IPS-18c (cell line): ENCODE data around the gene MAB21L4.

ENCODE experiments used
- H3K4me3 ChIP-seq: 2 replicates; pipeline ENCODE4 v1.7.0; 2013; ENCODE audit warnings: low read depth, mild to moderate bottlenecking, low read length, moderate library complexity; ENCODE audit not compliant: insufficient read depth
- H3K9me3 ChIP-seq: one replicate; pipeline ENCODE4 v1.6.1; 2013; ENCODE audit warnings: mild to moderate bottlenecking, low read length, moderate library complexity; ENCODE audit not compliant: control insufficient read depth, insufficient read depth

MAB21L4 gene

DNA sequence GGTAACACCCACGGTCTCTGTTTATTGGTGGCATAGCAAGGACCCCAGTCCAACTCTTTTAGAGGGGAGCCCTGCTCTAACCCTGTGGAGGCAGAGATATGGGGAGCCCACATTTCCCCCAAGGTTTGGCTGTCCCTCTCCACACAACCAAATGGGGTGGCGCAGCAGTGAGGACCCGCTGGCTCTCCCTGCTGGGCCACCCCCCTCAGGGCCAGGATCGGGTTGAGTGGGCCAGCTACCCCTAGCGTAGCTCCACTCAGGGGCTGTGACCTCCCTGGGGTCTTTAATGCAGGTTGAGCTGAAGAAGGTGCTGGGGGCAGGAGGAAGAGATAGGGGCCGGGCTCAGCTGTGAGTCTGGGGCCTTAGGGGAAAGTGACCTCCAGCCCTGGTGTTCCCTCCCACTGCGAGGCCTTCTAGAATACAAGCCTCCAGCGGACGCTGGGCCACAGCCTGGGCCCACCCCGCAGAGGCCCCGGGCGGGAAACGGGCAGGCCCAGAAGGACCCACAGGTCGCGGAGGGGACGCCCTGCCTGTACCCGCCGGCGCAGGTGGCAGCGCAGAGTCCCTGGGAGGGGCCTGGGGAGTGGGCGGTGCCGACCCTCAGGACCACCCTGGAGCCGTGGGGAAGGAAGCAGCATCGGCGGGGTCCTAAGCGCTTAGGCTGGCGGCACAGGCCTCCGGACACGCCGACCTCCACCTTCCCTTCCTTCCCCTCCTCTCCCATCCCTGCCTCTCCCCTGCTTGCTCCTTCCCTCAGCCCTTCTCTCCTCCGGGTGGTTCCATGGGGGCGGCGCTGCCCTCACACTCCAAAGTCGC, 19.8 kb upstream of the MAB21L4 start:
- H3K9me3 ChIP-seq: no peaks in the 10 kb centered on the region
- H3K4me3 ChIP-seq: peak overlapping the region; percentile 32

DNA sequence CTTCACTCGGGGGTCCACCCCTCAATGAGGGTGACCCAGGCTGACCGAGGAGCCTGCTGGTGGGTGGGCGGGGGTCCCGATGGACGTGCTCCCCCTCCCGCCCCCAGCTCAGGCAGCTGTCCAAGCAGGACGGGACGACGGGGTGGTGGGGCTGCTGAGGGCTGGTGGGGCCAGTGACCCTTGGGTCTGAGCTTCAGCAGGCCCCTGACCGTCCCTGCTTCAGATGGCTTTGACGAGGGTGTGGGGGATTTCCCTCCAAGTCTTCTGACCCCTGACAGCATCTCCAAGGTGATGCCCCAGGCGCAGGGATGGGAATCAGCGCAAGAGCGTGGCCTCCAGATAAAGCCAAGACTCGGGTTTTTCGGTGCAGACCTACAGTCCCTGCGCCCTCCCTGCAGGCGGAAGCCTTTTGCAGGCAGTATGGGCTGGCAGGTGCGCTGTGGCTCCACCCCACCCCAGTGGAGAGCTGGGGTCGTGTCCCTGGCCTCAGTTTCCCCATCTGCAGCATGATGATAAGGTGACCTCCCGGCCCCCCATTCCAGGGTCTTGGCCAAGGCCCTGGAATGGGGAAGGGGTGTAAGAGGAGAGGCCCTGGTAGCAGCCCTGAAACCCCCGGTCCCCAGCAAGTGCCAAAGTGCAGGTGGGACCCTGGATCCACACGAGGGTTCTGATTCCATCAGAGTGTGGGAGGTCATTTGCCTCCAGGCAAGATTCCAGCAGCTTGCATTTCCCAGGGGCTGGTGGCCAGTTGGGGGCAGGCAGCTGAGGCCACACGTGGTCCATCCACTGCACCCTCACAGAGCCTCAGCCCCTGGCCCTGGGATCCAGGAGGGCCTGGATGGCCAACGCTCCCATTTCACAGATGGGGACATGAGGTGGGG, 18.9 kb upstream of the MAB21L4 start:
- H3K4me3 ChIP-seq: no peak overlapping the region
- H3K9me3 ChIP-seq: no peaks in the 10 kb centered on the region

DNA sequence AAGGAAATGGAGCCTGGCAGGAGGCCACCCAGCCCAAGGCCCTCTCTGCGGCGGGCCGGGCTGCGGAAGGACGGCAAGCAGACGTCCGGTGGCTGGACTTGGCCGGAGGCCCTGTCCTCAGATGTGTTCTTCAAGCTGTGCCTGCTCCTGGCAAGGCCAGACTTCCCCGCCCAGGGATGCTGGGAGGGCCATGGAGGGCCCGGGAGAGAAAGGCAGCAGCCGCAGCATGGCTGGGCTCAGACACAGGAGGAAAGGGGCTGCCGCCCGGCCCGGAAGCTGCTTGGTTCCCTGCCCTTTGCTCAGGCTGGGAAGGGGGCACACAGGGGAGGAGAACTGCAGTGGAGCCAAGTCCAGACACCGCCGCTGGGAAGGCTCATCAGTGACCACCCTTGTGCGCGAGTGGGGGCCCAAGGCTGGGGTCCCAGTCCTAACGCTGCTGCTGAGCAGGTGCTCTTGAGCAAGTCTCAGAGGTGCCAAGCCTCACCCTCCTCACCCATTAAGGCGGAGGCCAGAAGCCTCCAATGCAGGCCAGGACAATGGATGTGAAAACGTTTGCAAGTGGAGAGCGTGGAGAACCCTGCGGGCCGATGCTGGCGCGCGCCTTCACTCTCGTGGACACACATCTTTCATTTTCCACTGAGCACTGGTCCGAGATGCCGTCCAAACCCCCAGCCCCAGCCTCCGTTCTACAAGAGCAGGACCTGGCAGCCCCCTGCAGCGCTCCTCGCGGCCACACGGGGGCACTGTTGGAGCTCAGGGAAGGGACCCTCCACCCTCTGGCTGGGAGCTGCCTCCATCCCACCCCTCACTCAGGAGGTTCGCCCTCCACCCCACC, 18.1 kb upstream of the MAB21L4 start:
- no peaks in the 10 kb centered on the region for H3K9me3 ChIP-seq

DNA sequence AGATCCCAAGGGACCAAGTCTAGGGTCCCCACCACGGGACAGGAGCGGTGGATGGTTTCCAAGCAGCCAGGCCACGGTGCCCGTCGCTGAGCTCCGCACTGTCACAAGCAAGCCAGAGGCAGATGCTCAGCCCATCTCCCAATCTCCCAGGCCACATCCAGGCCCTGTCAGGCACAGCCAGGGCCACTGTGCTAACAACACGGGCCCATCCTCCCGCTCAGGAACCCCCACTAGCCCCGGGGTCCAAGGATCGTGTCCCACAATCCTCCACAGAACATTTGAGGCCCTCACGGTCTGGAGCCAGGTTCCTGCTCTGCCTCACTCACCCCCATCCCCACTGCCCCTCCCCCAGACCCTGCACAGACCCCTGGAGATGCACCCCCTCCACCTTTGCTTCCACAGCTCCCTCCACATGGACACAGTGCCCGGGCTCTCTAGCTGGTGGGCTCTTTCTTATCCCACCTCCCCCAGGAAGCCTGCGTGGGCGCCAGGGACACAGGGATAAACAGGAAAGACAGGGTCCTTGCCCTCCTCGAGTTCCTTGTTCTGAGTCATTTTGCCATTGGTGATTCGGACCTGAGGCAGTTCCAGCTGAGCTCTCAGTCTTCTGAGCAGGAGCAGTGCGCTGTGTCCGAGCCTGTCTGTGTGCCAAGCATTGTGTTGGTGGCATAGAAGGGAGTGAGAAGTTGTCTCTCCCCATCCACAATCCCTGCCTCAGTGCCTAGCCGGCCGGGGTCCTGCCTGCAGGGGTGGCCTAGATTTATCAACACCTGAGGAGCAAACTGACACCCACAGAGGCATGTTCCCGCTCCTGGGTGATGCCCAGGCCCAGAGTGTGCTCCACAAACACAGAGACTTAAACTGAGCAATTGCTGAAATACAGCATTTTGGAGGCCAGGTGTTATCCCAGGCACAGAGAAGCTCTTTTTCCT, 17.2 kb upstream of the MAB21L4 start:
- Histone ChIP-seq H3K9me3 (no peaks in the 10 kb centered on the region), H3K4me3 (no peak overlapping the region)

More for the DNA sequence above, 18.1 kb upstream of the MAB21L4 start:
- H3K4me3 ChIP-seq: no peak overlapping the region

DNA sequence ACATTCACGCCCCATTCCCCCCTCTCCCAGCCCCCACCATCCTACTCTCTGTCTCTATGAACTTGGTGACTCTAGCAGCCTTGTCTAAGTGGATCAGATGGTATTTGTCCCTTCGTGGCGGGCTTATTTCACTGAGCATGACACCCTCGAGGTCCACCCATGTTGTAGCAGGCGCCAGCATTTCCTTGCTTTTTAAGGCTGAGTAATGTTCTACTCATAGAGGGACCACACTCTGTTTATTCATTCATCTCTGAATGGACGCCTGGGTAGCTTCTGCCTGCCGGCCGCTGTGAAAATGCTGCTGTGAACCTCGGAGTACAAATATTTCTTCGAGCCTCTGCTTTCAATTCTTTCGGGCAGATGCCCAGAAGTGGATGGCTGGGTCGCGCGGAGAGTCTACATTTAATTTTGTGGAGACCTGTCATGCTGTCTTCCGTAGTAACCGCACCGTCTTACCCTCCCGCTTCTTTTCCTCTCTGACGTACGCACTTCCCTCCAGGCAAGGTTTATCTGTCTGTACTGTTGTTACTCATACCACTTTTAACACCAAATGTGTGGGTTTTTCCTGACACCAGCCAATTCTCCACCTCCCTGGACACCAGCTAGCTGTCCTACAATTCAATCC, 15.8 kb upstream of the MAB21L4 start:
- Histone ChIP-seq H3K9me3 (no peaks in the 10 kb centered on the region), H3K4me3 (no peak overlapping the region)

DNA sequence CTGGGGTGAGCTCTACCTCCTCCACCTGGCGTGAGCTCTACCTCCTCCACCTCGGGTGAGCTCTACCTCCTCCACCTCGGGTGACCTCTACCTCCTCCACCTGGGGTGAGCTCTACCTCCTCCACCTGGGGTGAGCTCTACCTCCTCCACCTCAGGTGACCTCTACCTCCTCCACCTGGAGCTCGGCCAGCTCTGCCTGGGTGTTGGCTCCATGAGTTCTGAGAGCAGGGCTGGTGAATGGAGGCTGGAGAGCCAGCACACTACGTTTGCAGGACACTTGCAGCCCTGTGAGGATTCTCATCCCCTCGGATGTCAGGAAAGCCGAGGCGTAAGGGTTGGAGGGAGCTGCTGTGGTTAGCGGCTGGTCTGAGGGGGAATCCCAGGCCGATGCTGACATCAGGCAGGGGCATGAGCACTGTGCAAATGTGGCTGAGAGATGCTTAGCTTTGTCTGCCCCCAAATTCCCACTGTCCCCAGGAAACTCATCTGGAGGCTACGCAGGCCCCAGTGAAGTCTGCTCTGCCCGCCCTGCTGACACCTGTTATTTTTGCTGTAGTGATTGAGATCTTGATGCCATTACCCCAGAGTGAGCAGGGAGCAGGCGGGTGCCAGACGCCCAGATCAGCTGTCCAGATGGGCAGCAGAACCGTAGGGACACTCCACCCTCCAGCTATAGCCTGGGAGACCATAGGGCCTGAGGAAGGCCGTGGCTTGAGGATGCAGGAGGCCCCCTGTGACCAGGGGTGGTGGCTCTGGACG, 13.4 kb upstream of the MAB21L4 start:
- Histone ChIP-seq H3K4me3 (no peak overlapping the region), H3K9me3 (no peaks in the 10 kb centered on the region)

DNA sequence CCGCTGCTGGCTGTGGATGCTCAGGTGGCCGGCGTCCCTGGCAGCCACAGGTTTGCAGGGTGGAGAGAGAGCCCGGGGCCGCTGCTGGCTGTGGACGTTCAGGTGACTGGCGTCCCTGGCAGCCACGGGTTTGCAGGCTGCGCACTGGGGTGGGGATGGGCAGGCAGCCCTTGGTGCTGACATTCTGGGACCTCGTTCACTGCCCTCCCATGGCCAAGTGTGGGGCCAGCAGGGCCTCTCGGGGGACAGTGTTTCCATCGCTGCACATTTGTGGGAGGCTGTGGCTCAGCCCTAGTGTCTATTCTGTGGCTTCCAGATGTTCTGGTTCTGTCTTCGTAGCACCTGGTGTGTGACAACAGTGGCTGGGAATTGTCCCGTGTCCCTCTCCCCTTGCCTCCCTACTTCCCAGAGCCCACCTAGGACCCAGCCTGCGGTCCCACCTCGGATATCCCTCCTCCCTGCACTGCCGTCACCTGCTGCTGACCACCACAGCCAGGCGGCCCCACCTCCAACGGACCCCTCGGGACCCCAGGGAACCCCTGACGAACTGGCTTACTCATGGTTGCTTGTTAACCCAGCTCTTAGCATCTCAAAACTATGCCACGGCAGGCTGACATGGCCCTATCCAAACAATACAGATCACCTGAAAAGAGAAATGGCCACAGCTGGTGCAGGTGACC, 11.1 kb upstream of the MAB21L4 start:
- Histone ChIP-seq H3K4me3 (no peak overlapping the region), H3K9me3 (no peaks in the 10 kb centered on the region)

DNA sequence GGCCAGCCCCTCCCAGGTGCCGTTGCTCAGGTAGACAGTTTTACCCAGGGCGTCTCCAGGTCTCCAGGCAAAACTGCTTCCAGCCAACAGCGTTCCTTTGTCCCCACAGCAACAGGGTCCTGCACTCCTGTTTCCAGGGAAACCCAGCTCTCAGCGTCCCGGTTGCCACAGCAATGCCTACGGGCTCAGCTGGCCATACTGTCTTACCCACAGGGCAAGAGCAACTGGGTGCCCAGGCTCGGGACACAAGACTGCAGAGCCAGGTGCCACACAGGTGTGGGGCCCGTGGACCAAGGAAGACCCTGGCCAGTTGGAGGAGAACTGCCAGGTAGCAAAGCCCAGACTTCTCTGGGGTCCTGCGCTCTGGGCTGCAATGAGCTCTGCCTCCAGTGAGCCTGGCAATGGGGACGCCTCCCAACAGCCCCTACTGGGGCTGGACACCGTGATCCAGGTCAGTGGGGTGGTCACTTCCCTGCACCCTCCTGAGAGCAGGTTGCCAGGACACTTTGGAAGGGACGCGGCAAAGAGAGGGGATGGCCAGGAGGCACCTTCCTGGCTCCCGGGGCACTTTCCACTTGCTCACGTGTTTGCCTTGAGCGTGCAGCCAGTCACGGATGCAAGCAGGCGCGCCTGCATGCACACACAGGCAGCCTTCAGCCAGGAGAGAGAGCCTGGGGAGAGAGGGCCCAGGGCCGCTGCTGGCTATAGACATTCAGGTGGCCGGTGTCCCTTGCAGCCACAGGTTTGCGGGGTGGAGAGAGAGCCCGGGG, 10.4 kb upstream of the MAB21L4 start, which contains the start of gene CROCC2:
Gene CROCC2, plus strand, starts transcription at position 196 of the 770 bp plus-strand sequence. Its CDS starts 178 bp downstream, at position 374.
- Histone ChIP-seq H3K9me3 (no peaks in the 10 kb centered on the region), H3K4me3 (no peak within 1 kb of the TSS)

DNA sequence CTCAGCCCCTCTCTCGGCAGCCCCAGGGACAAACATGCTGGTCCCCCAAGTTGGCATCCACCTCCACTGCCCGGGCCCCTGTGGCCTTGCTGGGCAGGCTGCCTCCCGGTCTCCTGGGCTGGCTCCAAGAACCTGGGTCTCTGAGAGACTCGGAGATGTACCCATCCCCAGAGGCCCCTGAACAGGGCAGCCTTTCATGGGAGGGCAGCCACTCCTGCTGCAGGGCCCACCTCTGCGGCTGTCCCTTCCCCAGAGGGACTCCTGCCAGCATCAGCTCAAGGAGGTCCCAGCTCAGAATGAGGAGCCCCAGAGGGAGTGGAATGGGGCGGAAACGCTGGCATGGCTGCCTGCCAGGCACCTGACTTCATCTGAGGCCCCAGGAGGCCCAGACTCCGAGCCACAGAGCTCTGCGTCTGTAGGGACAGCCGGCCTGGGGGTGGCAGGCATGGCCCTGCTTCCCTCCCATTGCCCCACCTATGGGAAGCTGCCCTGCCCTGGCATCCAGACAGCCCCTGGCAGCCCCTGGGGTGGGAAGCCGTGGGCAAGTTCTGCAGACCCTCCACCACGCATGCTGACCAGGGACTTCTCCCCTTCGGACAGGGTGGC, 9.3 kb upstream of the MAB21L4 start:
- H3K9me3 ChIP-seq: no peaks in the 10 kb centered on the region
- no peak overlapping the region for H3K4me3 ChIP-seq

DNA sequence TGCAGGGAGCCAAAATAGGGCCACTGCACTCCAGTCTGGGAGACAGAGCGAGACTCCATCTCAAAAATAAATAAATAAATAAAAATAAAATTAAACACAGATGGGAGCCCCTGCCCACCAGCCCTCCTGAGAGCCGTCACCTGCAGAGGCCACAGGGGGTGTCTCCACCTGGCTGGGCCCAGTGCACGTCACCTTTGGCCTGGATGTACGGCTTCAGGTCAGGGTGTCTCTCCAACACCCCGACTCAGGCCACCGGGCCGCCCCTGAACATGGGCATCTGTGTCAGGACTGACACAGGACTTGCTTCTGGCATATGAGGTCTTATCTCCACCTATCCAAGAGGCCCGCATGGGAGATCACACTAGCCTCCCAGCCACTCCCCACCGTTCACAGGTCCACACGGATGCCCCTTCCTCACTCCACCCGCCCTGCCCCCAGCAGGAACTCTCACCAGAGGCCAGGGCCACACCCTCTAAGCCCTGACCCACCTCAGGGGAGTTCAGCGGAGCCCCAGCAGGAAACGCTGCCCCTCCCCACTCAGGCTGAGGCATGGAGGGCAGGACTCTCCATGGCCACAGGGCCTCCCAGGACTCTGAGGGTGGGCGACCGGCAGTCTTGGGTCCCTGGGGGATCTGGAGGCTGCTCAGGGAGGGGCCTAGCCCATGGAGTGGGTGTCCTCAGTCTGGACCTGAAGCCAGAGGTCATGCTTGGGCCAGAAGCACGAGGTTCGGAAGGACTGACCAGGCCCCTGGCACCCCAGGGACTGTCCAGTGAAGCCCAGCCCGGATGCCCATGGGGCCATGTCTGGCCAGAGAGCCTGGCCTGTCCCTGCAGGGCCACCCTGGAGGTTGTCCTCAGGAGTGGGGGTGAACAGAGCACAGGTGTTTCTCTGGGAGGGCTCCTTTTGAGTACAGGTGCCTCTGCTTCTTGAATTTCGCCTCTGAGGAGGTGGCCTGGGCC, 8.5 kb upstream of the MAB21L4 start:
- no peaks in the 10 kb centered on the region for H3K9me3 ChIP-seq
- H3K4me3 ChIP-seq: no peak overlapping the region

DNA sequence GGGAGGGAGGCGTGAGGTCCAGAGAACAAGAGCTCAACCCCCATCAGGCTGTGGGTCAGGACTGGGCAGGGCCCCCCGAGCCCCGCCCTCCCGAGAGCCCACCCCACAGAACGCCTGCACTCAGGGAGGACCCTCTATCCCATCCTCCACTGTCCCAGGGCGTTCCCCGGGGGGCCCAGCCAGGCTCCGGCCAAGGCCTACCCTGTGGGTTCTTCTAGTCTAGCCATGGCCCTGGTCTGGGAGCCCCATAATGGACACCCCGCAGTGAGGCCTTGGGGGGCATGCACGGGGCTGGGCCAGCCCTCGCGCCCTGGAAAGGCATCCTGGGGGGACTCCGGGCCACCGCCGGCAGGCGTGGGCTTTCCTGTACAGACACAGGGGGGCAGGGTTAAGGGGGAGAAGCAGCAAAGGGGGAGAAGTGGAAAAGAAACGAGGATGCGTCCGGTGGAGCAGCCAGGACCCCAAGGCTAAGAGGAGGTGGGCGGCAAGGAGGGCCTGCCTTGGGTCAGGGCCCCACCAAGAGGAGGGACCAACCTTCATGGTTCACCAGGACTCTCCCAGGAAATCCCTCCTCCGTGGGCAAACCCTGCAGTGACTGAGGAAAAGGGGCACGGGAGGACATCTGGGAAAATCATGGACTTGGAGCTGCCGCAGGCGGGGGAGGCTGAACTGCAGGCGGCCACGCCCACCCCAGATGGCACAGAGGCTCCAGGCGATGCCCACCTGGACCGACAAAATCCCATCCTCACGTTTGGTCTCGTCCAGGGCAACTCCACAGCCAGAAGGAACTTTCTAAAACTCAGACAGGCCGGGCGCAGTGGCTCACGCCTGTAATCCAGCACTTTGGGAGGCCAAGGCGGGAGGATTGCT, 7.5 kb upstream of the MAB21L4 start:
- Histone ChIP-seq H3K4me3 (no peak overlapping the region), H3K9me3 (no peaks in the 10 kb centered on the region)

DNA sequence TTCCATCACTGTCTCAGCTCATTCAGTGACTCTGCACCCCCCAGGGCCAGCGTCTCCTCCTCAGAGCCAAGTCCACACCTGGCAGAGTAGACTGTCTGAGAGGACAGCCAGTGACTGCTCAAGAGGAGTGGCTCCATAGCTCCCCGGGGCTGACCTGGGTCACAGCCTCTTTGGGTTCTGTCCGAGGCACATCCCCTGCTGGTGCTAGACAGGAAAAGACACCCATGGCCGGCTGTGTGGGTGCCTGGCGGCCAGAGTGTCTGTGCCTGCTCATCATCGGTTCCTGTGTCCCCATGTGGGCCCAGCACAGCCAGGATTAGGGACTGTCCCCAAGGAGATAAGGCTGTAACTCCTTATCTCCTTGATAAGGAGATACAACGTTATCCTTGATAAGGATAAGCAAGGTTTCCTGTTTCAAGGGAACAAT, 6.7 kb upstream of the MAB21L4 start:
- peaks cover 2% of the 10 kb centered on the region for H3K9me3 ChIP-seq
- H3K4me3 ChIP-seq: no peak overlapping the region
